HepG2 (cell line): ENCODE results near the gene LGI2. TPM values are rescaled to one million over a fixed set of nuclear protein-coding genes. Genes with fewer than 3 reads are reported as not detected.

ENCODE experiments used
- ATAC-seq: fragments of 200-7000 bp; cut with Tn5 transposase; 3 replicates; pipeline ENCODE4 v1.9.1; 2020; ENCODE audit warnings: mild to moderate bottlenecking, moderate library complexity
- BruUV-seq: library from RNA; stranded (reverse); fragments of 400-500 nt; replicated peaks from 2 replicates; lab custom pipeline; 2021; lab: Mats Ljungman, UMichigan
- CTCF ChIA-PET: fragments of 300-600 bp; formaldehyde crosslinking; extraction: SDS; loops from one replicate; lab custom pipeline; 2021; ENCODE audit warnings: low total read pairs, inconsistent platforms, low intra/inter-chr PET ratio; lab: Yijun Ruan, JAX
- POLR2A ChIA-PET: fragments of 350-600 bp; sonication (Branson Sonifier 250); formaldehyde crosslinking; loops from one replicate; lab custom pipeline; 2020; ENCODE audit warnings: antibody characterized with exemption, inconsistent platforms; lab: Yijun Ruan, JAX
- DNase-seq: peaks from one replicate; pipeline ENCODE4 v3.0.0-alpha.2; 2015; ENCODE audit warnings: low spot score
- FAIRE-seq: peaks from 3 replicates; lab custom pipeline; 2011; peaks lifted over from hg19 to GRCh38; lab: Jason Lieb, UNC
- H2AFZ ChIP-seq: one replicate; pipeline ENCODE4 v1.6.1; 2011; ENCODE audit warnings: low read length, inconsistent platforms
- H3K27ac ChIP-seq: fragments of 300-600 bp; 3 replicates; pipeline ENCODE4 v1.8.0; 2011; ENCODE audit warnings: mixed run types, mild to moderate bottlenecking, mixed read lengths, low read length, inconsistent platforms; ENCODE audit not compliant: insufficient read depth; ENCODE audit errors: extremely low read length
- H3K27me3 ChIP-seq, 2 experiments: fragments of 200-600 bp in 1 of 2; 2 replicates in 1 of 2; 3 replicates in 1 of 2; pipeline versions ENCODE4 v1.6.0 to v1.8.0; 2011; ENCODE audit warnings: low read length in 2 of 2, mild to moderate bottlenecking in 2 of 2, moderate library complexity in 2 of 2, inconsistent platforms in 1 of 2; ENCODE audit not compliant: insufficient read depth in 2 of 2, control insufficient read depth in 1 of 2
- H3K36me3 ChIP-seq, 2 experiments: fragments of 200-600 bp in 1 of 2; replicated peaks in 1 of 2; 2 replicates in 1 of 2; 3 replicates in 1 of 2; pipeline versions ENCODE4 v1.5.1 to v1.8.0; 2011; ENCODE audit warnings: low read length in 2 of 2, inconsistent platforms in 1 of 2; ENCODE audit not compliant: insufficient read depth in 2 of 2, control insufficient read depth in 1 of 2
- H3K4me1 ChIP-seq: 2 replicates; pipeline ENCODE4 v1.5.1; 2012; ENCODE audit warnings: low read length, inconsistent platforms; ENCODE audit not compliant: insufficient read depth
- H3K4me2 ChIP-seq: 2 replicates; pipeline ENCODE4 v1.6.0; 2011; ENCODE audit warnings: low read depth, low read length, inconsistent platforms
- H3K4me3 ChIP-seq, 3 experiments: fragments of 200-600 bp in 1 of 3; sonication (generic), shearing (Covaris generic) in 1 of 3; replicated peaks in 1 of 3; 2 replicates each; pipeline ENCODE4 v1.5.1; 2011 to 2016; ENCODE audit warnings: low read length in 3 of 3, inconsistent platforms in 2 of 3, low read depth in 2 of 3, mild to moderate bottlenecking in 2 of 3, control low read depth in 1 of 3, mixed read lengths in 1 of 3; ENCODE audit not compliant: insufficient read depth in 1 of 3
- H3K79me2 ChIP-seq: one replicate; pipeline ENCODE4 v1.6.1; 2011; ENCODE audit warnings: low read length, inconsistent platforms; ENCODE audit not compliant: insufficient read depth
- H3K9ac ChIP-seq: 2 replicates; pipeline ENCODE4 v1.6.0; 2011; ENCODE audit warnings: mild to moderate bottlenecking, low read depth, low read length, inconsistent platforms; ENCODE audit not compliant: insufficient read depth
- H3K9me3 ChIP-seq: 2 replicates; pipeline ENCODE4 v1.5.1; 2012; ENCODE audit warnings: mild to moderate bottlenecking, low read length
- H4K20me1 ChIP-seq: 2 replicates; pipeline ENCODE4 v1.6.0; 2011; ENCODE audit warnings: inconsistent platforms, mild to moderate bottlenecking, low read length, moderate library complexity; ENCODE audit not compliant: insufficient read depth
- ATF1 ChIP-seq: IDR thresholded peaks from 2 replicates; pipeline ENCODE4 v1.6.1; 2016; ENCODE audit warnings: mild to moderate bottlenecking, control low read depth
- BHLHE40 ChIP-seq: IDR thresholded peaks from 2 replicates; pipeline ENCODE4 v1.6.1; 2011; ENCODE audit warnings: low read length, improper control_type of control experiment
- CENPT ChIP-seq: sonication (generic); formaldehyde crosslinking; IDR thresholded peaks from 2 replicates; pipeline ENCODE4 v1.8.0; 2022; ENCODE audit warnings: low read depth, mild to moderate bottlenecking, moderate library complexity, missing genetic modification reagents
- ETV6 ChIP-seq: sonication (generic); formaldehyde crosslinking; conservative IDR thresholded peaks from 2 replicates; pipeline ENCODE4 v1.4.0; 2020; ENCODE audit warnings: missing genetic modification reagents
- ISX ChIP-seq: sonication (generic); formaldehyde crosslinking; conservative IDR thresholded peaks from 2 replicates; pipeline ENCODE4 v1.5.0; 2020; ENCODE audit warnings: missing genetic modification reagents
- KDM5A ChIP-seq: fragments of 200-600 bp; sonication (generic); IDR thresholded peaks from 2 replicates; pipeline ENCODE4 v1.7.0; 2018; ENCODE audit warnings: antibody characterized with exemption, mild to moderate bottlenecking, low read length, borderline replicate concordance
- MBD4 ChIP-seq: IDR thresholded peaks from 2 replicates; pipeline ENCODE4 v1.6.1; 2012; ENCODE audit warnings: low read length, inconsistent platforms, borderline replicate concordance
- NFYB ChIP-seq: sonication (generic); formaldehyde crosslinking; IDR thresholded peaks from 2 replicates; pipeline ENCODE4 v1.4.0; 2020; ENCODE audit warnings: missing genetic modification reagents
- SP4 ChIP-seq: sonication (generic); formaldehyde crosslinking; IDR thresholded peaks from 2 replicates; pipeline ENCODE4 v1.8.1; 2023; ENCODE audit warnings: mild to moderate bottlenecking, missing genetic modification reagents
- ZNF343 ChIP-seq: sonication (generic); formaldehyde crosslinking; IDR thresholded peaks from 2 replicates; pipeline ENCODE4 v1.4.0; 2020; ENCODE audit warnings: mild to moderate bottlenecking, missing genetic modification reagents
- ZNF484 ChIP-seq: sonication (generic); formaldehyde crosslinking; IDR thresholded peaks from 2 replicates; pipeline ENCODE4 v1.5.1; 2020; ENCODE audit warnings: mild to moderate bottlenecking, low read depth, missing genetic modification reagents, borderline replicate concordance
- ZNF777 ChIP-seq: sonication (generic); formaldehyde crosslinking; IDR thresholded peaks from 2 replicates; pipeline ENCODE4 v1.4.0; 2020; ENCODE audit warnings: missing genetic modification reagents
- WGBS: methylation state at CpG from one replicate; pipeline ENCODE4 v1.1.6; 2017; ENCODE audit warnings: low lambda C conversion rate; 5-methylcytosine and 5-hydroxymethylcytosine counted together
- in situ Hi-C: cut with HindIII; loops from 2 replicates; pipeline ENCODE4 v1.10.0; 2017; ENCODE audit warnings: low pct_unique_long_range_greater_than_20kb; ENCODE audit not compliant: extremely low pct_ligation_motif_present
- intact Hi-C: fragments of 100-400 bp; cut with micrococcal nuclease; formaldehyde crosslinking; loops from one replicate; pipeline ENCODE4 v1.10.0; 2022; ENCODE audit not compliant: unreplicated experiment
- polyA plus RNA-seq, 8 experiments: library from polyadenylated mRNA; depleted of rRNA in 3 of 8; stranded (reverse) in 7 of 8; unstranded in 1 of 8; fragments of >200 nt; fragmentation: Illumina TruSeq in 4 of 8; extraction: Trizol in 4 of 8; gene quantifications; 2 replicates each; pipeline versions ENCODE4 v1.2.1 to v1.2.3, GENCODE V29; 2011 to 2016; ENCODE audit warnings: low read depth in 4 of 8, missing spikeins in 1 of 8, mixed read lengths in 1 of 8; ENCODE audit not compliant: insufficient read depth in 1 of 8
- total RNA-seq, 5 experiments: library from RNA; depleted of rRNA; stranded (reverse); fragments of >200 nt; fragmentation: Illumina TruSeq; extraction: Trizol; gene quantifications; 2 replicates each; pipeline ENCODE4 v1.2.3, GENCODE V29; 2016; ENCODE audit warnings: low read depth in 1 of 5
- TF ChIP-seq, protein P1 (sequence below), 2 experiments: sonication (generic) in 1 of 2; formaldehyde crosslinking in 1 of 2; IDR thresholded peaks; 2 replicates each; pipeline versions ENCODE4 v1.4.0 to v1.6.1; 2018 to 2020; ENCODE audit warnings: missing genetic modification reagents in 2 of 2, borderline replicate concordance in 1 of 2, low read depth in 1 of 2, mild to moderate bottlenecking in 1 of 2, missing biosample characterization in 1 of 2
- TF ChIP-seq, protein P2 (sequence below): sonication (generic); formaldehyde crosslinking; IDR thresholded peaks from 2 replicates; pipeline ENCODE4 v1.5.1; 2020; ENCODE audit warnings: mild to moderate bottlenecking, missing genetic modification reagents, moderate library complexity
- TF ChIP-seq, protein P3 (sequence below): sonication (generic); formaldehyde crosslinking; IDR thresholded peaks from 2 replicates; pipeline ENCODE4 v1.4.0; 2020; ENCODE audit warnings: mild to moderate bottlenecking, missing genetic modification reagents
- TF ChIP-seq, protein P4 (sequence below): sonication (generic); formaldehyde crosslinking; conservative IDR thresholded peaks from 2 replicates; pipeline ENCODE4 v1.5.0; 2020; ENCODE audit warnings: missing genetic modification reagents

The LGI2 gene
- total and polyA plus RNA-seq, 2 of the 13 experiments (the other 11 are each of a cell fraction or from before 2014, with no cell fraction given) = not detected

DNA sequence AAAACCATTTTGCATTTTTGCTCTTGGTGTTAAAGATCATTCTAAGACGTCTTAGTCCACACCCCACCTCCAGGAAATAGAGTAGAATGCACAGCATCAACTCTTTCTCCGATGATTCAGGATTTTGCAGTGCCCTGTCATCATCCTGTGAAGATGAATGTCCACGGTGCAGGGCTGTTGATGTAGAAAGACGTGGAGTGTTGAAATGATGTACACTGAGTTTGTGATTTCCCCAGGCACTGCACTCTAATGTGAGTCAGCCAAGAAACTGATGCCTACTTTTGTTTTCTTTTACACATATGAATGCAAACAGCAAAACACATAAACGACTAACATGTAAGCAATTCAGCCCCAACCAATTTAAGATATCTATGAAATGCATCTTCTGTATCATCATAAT is 10.5 kb downstream of the LGI2 start (continued):
- TF ChIP-seq, protein P1, sequence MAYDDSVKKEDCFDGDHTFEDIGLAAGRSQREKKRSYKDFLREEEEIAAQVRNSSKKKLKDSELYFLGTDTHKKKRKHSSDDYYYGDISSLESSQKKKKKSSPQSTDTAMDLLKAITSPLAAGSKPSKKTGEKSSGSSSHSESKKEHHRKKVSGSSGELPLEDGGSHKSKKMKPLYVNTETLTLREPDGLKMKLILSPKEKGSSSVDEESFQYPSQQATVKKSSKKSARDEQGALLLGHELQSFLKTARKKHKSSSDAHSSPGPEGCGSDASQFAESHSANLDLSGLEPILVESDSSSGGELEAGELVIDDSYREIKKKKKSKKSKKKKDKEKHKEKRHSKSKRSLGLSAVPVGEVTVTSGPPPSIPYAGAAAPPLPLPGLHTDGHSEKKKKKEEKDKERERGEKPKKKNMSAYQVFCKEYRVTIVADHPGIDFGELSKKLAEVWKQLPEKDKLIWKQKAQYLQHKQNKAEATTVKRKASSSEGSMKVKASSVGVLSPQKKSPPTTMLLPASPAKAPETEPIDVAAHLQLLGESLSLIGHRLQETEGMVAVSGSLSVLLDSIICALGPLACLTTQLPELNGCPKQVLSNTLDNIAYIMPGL (CRISPR knock-in tag; IDR thresholded peaks at IDR 0.05; ENCODE audit: borderline replicate concordance in 1 of 2, low read depth in 1 of 2) = no peak
- TF ChIP-seq SP4 (CRISPR knock-in tag) (no peak), ETV6 (CRISPR knock-in tag) (no peak), MBD4 (no peak)

DNA sequence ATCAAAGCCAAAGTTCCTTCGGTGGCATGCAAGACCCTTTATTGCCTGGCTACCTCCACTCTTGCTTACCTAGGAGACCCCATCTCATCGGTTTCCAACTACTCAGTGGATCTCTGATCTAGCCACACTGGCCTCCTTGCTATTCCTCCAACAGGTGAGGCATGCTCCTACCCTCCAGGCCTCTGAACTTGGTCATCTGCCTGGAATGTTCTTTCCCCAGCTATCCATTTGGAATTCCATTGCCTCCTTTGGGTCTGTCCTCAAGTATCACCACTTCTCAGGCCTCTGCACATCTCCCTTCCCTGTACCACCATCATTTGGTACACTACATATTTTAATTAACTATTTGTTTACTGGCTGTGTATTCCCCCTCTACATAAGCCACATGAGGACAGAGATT is 11.2 kb downstream of the LGI2 start:
- ATAC-seq = no peak
- no peak for DNase-seq
- Histone ChIP-seq H4K20me1 (no peaks in the 10 kb centered on the region), H3K27ac (no peak overlapping the region), H3K4me3 (no peak overlapping the region), H3K9ac (no peak overlapping the region), H3K9me3 (no peaks in the 10 kb centered on the region), H2AFZ (no peak overlapping the region), H3K79me2 (no peaks in the 10 kb centered on the region), H3K36me3 (no peaks in the 10 kb centered on the region), H3K27me3 (peaks cover 0 to 8% of the 10 kb centered on the region in 2 experiments; a peak in 3 of 5 replicates), H3K4me1 (no peaks in the 10 kb centered on the region), H3K4me2 (no peak overlapping the region)
- intact Hi-C loops = no loop called here
- no peak for FAIRE-seq
- in situ Hi-C loops = no loop called here
- POLR2A ChIA-PET = no interaction called here
- BruUV-seq = no TSS peak
- CTCF ChIA-PET = no interaction called here
- 7% methylated on average over 2 of the region's 2 CpGs for WGBS
- TF ChIP-seq, protein P2, sequence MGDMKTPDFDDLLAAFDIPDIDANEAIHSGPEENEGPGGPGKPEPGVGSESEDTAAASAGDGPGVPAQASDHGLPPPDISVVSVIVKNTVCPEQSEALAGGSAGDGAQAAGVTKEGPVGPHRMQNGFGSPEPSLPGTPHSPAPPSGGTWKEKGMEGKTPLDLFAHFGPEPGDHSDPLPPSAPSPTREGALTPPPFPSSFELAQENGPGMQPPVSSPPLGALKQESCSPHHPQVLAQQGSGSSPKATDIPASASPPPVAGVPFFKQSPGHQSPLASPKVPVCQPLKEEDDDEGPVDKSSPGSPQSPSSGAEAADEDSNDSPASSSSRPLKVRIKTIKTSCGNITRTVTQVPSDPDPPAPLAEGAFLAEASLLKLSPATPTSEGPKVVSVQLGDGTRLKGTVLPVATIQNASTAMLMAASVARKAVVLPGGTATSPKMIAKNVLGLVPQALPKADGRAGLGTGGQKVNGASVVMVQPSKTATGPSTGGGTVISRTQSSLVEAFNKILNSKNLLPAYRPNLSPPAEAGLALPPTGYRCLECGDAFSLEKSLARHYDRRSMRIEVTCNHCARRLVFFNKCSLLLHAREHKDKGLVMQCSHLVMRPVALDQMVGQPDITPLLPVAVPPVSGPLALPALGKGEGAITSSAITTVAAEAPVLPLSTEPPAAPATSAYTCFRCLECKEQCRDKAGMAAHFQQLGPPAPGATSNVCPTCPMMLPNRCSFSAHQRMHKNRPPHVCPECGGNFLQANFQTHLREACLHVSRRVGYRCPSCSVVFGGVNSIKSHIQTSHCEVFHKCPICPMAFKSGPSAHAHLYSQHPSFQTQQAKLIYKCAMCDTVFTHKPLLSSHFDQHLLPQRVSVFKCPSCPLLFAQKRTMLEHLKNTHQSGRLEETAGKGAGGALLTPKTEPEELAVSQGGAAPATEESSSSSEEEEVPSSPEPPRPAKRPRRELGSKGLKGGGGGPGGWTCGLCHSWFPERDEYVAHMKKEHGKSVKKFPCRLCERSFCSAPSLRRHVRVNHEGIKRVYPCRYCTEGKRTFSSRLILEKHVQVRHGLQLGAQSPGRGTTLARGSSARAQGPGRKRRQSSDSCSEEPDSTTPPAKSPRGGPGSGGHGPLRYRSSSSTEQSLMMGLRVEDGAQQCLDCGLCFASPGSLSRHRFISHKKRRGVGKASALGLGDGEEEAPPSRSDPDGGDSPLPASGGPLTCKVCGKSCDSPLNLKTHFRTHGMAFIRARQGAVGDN (CRISPR knock-in tag) = no peak
- TF ChIP-seq NFYB (CRISPR knock-in tag) = no peak
- TF ChIP-seq, protein P3, sequence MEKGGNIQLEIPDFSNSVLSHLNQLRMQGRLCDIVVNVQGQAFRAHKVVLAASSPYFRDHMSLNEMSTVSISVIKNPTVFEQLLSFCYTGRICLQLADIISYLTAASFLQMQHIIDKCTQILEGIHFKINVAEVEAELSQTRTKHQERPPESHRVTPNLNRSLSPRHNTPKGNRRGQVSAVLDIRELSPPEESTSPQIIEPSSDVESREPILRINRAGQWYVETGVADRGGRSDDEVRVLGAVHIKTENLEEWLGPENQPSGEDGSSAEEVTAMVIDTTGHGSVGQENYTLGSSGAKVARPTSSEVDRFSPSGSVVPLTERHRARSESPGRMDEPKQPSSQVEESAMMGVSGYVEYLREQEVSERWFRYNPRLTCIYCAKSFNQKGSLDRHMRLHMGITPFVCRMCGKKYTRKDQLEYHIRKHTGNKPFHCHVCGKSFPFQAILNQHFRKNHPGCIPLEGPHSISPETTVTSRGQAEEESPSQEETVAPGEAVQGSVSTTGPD = no peak
- no peak for TF ChIP-seq ZNF343 (CRISPR knock-in tag)
- TF ChIP-seq KDM5A = no peak
- no peak for TF ChIP-seq ZNF777 (CRISPR knock-in tag)
- TF ChIP-seq ISX (CRISPR knock-in tag) = no peak
- TF ChIP-seq BHLHE40 = no peak
- TF ChIP-seq ATF1 (CRISPR knock-in tag) = no peak
- TF ChIP-seq ZNF484 = no peak
- TF ChIP-seq, protein P4, sequence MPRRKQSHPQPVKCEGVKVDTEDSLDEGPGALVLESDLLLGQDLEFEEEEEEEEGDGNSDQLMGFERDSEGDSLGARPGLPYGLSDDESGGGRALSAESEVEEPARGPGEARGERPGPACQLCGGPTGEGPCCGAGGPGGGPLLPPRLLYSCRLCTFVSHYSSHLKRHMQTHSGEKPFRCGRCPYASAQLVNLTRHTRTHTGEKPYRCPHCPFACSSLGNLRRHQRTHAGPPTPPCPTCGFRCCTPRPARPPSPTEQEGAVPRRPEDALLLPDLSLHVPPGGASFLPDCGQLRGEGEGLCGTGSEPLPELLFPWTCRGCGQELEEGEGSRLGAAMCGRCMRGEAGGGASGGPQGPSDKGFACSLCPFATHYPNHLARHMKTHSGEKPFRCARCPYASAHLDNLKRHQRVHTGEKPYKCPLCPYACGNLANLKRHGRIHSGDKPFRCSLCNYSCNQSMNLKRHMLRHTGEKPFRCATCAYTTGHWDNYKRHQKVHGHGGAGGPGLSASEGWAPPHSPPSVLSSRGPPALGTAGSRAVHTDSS = no peak
- TF ChIP-seq CENPT (CRISPR knock-in tag) = no peak
